GM19452 (cell line): ENCODE results near the gene NUP50.

Source experiments
- ATAC-seq: cut with Tn5 transposase; IDR thresholded peaks from one replicate; pipeline ENCODE4 v1.9.1; 2021; ENCODE audit not compliant: unreplicated experiment

Gene NUP50

DNA sequence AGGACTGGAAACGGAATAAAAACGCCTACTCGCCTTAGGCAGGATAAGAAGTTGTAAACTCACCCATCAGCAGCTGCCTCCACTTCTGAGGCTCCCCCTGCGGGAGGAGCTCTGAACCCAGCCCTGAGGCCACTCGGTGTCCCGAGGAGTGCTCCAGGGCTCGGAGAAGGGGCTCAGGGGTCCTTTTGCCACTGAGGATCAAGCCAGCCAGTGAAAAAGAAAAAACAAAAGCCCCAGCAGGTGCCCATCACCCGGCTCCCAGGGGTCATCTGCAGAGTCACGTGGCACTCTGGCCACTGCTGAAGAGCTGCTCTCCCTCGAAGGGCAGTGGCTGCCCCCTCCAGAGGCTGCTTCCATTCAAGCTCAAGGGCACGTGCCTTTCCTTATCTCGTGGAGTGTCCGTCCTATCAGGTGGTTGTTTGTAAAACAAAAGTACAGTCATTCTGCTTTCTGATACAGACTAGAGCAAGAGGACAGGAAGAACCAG, 29.0 kb downstream of the NUP50 start:
- ATAC-seq, result no peak

DNA sequence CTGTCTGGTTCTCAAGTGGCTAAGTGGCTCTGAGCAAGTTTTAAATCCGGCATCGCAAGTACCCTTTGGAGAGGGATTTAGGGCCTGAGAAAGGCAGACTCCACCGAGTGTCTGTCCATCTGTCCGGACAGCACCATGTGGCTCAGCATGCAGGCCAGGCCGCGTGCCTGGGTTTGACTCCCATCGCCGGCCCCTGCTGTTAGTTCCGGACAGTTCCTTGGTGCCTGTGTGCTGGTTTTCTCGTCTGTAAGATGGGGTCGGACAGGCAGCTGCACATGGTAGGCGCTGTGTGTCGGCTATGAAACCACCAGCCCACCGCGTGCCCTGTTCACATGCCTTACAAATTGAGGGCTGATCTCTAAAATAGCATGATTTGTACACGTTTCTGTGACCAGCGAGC, 31.0 kb downstream of the NUP50 start:
- no peak for ATAC-seq

DNA sequence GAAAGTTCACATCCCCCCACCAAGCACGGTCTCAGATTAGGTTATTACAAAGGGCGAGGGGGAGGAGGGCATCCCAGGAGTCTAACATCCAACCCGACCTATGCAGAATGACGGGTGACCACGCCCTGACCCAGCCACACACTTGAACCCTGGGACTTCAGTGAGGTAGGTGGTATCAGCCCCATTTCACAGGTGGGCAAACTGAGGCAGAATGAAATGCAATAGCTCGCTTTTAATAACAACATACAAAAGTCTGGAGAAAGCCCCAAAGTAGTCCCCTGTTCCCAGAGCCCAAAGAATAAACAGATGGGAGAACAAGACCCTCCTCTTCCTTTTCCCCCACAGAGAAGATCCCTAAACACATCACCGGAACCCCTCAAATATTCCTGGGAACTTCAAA, 31.9 kb downstream of the NUP50 start:
- no peak for ATAC-seq

DNA sequence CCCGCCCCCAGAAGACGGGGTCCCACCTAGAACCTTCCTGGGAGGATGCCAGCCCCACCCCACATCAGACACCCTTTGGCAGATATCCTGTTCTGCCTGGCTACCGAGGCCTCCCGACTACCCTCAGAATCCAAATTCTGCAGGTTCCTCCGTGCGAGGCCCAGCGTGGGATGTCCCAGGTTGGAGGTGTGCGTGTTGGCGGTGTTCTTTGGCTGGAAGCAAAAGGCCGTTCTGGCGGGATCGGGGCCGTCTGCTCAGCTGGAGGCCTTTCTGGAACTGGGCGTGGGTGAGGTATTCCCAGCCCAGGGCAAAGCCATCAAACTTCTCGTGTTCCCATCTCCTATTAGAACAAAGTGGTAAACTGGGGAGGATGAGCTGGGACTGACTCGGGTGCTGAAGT, 32.6 kb downstream of the NUP50 start:
- no peak for ATAC-seq

DNA sequence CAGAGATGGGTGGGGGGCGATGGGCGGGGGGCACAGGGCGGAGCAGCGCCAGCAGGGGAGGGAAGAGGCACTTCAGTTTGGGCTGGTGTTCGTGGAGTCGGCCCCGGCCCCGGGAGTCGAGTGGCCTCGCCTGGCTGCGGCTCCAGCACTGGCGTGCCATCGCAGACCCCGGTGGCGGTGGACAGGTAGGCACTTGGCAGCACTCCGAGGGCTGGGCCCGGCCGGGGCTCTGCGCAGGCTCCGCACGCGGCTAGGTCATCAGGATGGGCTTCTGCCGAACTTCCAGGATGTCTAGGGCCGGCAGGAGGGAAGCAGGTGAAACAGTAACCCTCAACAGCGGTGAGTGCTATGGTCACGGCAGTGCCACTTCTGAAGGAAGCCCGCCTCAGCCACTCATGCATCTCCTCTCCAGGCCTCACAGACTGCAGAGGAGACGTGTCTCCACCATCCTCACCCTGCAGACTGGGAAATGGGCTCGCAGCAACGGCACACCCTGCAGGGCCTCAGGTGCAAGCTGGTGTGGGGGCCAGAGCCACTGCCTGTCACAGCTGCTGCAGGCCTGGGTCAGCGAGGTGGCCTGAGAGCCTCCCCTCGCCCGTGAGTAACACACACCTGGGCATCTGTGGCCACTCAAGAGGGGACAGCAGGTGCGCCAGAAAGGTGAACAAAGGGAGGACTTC, 33.3 kb downstream of the NUP50 start:
- ATAC-seq, result no peak

DNA sequence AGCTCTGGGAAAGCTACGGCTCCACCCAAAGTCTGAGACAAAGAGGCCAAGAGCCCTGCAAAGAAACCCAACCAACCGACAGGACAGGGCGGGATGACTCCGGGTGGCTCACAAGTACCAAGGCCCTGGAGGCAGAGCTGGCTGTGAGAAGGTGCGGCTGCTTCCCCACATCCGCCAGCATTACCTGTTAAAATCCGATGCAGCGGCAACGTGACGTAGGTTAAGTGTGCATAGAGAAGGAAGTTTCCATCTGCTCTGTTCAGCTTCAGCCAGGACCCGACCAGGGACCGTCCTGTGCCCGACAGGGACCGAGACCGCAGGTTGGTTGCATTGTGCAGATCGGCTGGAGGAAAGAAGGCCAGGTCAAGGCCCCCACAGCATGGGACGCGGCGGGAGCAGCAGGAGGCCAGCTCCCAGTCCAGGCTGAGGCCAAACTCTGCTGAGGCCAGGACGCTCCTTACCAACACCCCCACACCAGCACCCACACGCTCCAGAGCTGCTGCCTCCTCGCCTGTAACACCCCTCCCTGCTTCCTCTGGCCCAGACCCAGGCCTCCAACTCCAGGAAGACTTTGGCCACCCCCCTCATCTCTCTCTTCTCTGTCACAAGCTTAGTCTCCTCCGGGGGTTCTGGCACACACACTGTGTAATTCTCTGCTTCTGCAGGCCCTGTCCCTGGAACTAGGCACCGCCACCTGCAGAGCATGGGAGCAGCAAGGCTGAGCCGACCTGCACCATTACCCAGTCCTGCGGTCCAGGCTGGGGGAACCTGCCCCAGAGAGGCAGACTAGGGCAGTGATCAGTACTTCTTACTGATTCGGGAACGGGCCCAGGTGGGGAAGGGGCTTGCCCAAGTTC, 34.1 kb downstream of the NUP50 start:
- no peak for ATAC-seq

DNA sequence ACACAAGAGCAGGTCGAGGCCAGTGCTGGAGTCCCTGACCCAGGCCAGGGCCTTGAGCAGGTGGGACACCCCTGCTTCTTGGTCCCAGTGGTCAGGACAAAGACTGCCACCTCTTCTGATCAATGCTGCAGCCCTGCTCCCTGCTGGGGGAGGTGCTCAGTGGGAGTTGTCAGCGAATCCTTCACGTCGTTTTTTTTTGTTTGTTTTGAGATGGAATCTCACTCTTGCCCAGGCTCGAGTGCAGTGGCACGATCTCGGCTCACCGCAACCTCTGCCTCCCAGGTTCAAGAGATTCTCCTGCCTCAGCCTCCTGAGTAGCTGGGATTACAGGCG, 34.7 kb downstream of the NUP50 start:
- no peak for ATAC-seq

DNA sequence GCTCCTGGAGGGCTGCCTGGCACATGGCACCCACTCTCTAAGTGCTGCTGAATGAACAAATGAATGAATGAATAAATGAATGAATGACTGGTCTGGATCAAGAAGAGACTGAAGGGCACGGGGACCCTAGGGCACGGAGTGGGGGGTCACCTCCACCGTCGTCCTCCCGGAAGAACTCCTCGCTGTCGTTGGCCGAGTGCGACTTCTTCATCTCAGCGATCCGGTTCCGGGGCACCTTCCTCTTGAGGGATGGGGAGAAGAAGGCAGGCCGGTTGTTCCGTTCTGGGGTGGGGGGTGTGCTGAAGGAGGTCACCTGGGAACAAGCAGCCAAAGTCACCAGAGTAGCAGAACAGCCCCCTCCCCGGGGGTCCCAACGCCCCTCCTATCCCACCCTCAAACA, 36.0 kb downstream of the NUP50 start:
- ATAC-seq, result no peak

DNA sequence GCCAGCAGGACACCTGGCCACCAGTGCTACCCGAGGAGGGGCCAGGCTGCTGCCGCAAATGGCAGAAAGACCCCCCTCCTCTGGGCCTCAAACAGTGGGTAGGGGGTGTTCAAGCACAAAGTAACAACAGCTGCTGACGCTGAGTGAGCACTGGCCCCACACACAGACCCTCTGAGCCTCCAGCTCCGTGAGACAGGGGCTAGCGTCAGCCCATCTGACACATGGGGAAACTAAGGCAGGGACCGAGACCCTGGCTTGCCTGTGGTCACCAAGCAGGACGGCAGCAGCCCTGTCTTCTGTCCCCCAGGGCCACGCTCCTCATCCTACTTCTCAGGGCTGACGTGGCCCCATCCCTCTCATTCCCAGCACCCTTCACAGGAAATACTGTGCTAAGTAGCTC, 36.5 kb downstream of the NUP50 start:
- no peak for ATAC-seq

DNA sequence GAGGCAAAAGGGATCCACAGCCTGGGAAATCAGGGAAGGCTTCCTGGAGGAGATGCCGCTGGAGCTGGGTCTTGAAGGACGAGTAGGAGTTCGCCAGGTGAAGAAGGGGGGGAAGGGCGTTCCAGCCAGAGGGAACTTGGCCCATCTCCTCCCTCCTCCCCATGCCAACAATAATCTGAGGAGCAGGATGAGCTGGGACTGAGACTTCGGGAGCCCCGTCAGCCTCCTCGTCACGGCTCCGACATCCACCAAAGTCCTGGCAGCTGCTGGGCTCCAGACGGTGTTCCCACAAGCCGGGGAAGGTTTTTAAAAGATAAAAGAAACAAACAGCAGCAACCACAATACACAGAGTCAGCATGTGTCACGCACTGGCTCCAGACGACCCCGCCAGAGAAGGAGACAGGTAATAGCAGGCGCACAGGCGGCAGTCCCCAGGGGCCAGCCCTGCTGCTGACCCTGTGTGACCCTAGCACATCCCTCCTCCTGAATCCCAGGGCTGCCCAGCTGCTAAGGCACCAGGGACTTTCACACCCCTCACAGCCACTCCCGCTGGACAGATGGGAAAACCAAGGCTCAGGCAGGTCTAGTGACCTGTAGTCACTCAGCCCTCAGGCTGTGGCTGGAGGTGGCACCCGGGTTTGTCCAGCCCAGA, 37.3 kb downstream of the NUP50 start:
- ATAC-seq, result no peak

DNA sequence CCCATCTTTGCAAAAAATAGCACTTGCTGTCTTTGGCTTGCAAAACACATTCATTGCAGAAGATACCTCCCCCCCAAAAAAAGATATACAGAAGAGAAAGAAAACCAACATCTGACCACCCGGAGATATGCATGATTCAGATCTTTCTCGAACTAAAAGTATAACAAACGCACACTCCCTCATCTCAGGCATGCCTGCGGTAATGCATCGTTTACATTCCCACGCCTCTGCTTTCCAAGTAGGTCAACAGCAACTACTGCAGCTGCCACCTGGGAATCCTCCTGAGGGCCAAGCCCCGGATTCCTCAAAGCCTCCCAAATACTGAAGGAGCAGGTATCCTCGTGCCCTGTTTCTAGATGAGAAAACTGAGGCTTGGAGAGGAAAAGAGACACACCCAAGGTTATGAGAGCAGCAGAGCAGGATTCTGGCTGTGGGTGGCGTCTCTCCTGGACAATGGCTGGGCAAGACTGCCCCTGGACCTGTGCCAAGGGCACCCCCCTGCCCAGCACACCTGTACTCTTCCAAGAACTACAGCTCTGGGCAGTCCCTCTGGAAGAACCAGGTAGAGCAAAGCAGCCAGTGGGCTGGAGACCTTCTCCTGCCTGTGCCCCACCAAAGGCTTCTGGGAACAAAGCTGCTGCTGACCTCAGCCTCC, 38.1 kb downstream of the NUP50 start:
- no peak for ATAC-seq

DNA sequence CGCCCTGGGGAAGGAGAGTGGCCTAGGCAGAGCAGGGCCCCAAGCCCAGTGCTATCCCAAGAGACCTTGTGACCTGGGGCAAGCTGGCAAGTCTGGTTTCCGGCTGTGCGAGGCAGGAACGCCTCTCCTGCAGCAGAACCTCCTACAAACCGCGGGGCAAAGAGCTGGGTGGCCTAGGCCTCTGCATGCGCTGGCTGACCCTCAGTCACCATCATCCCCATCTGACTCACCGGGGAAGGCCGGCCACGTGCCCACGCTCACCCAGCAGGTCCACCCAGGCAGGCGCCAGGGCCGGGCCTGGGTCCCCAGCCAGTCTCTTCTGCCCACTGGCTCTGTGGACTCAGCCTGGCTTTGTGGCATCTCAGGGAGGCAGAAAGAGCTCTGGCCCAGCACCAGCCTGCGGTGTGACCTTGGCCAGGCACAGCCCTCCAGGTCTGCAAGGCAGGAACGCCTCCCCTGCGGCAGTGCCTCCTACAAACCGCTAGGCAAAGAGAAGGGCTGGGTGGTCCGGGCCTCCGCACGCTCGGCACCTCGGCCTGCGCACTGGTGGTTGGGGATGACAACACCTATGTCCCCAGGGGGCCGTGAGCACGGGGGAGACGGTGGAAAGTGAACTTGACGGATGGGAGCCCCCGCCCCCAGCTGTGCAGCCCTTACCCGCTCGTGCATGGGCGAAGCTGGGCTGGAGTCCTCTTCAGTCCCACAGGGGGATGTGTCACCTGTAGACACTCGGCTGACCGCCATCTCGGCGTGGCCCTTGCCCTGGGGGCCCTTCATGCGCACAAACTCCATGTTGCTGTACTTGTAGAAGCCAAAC, 38.8 kb downstream of the NUP50 start:
- ATAC-seq, result no peak

DNA sequence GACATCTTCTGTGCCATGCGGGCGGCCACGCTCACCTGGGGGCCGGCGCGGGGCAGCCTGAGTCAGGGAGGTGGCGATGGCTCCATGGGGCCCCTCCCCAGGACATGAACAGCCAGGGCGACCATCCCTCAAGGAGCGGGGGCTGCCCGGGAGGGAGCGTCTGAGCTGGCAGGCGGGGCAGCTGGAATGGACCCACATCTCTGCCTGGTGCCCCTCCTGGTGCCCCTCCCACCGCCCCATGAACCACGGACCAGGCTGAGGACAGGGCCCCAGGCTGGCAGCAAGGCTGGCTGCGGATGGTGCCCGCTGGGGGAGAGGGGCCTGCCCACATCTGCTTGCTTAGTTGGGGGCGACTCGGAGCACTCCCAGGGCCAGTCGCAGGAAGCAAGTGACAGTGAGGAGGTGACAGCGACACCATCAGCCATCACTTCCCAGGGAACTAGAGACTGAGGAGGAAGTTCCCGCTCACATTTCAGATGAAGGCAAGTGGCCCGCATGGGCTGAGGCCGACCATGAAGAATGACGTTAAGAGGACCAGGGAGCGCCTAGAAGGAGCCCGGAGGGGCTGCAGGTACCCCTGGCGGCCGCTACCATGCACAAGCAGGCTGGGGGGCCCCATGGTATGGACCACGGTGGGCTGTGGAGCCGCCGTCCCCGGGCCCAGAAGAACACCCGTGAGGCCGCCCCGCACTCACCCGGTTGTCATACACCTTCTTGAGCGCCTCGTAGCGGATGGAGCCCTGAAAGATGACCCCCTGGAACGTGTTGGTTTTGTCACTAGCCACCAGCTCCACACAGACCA, 39.6 kb downstream of the NUP50 start:
- ATAC-seq, result no peak

DNA sequence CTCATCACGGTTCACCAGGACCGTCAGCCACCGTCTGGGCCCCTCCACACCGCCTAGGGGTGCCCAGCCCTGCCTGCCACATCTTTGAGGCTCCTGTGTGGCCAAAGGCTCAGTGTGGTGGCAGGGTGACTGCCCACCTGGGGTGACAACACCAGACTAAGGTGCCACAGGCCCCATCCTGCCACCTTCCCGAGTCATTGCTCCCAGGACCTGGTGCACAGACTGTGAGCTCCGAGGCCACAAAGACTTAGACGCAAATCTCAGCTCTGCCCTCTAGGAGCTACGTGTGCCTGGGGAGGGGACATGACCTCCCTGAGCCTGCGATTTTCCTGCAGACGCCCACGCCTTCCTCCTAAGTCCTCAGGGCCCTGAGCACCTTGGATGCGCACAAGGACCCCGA, 40.5 kb downstream of the NUP50 start:
- no peak for ATAC-seq

DNA sequence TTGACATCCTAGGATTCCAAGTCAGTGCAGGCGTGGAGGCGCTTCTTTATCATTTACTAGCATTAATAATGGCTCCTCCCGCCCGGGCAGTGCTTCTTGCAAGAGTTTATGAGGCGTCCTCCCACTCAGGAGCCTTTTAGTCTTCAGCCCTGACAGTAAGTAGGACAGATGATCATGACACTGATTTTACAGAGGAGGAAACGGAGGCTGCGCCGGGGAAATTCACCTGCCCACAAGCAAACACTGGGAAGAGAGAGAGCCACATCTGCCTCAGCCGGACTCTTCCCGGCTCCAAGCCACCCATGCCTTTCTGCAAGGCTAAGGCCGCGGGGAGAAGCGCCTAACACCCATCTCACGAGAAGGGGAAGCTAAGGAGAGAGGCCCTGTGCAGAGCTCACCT, 41.1 kb downstream of the NUP50 start:
- no peak for ATAC-seq

DNA sequence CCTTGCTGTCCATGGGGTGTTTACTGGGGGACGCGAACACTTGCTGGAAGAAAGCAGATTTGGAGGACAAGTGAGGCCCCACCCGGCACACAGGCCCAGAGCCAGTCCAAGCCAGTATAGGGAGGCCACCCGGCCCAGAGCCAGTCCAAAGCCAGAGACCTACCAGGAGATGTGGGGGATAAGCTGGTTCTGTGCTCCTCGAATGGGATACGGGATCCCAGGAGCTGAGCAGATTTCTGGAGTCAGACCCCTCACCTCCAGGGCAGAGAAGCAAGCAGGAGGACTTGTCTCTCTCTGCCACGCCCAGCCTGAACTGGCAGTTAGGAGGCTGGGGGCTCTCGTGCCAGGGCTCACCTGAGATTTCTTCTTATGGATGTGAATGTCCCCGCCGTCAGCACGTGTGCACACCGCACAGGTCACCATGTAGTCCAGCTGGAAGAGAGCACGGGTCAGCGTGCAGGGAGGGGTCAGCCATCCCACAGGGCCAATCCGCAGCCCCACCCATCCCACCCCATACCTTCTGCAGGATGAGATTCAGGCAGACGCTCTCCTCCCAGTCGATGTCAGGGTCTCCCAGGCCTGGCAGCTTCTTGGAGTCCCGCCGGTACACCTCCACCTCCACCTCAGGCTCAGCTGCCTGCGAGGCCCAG, 41.7 kb downstream of the NUP50 start:
- no peak for ATAC-seq

DNA sequence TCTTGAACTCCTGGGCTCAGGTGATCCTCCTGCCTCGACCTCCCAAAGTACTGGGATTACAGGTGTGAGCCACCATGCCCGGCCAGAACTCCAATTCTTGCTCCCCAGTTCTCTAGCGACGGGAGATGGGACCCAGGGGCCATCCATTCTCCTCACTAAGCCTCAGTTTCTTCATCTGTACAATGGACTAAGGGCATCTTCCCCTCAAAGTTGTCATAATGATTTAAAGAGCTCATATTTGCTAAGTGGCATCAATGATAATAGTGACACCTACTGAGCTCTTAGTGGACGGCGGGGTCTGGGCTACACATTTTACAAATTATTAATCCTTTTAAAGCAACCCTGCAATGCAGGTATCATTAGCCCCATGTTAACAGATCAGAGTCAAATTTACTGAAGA, 42.5 kb downstream of the NUP50 start:
- ATAC-seq, result no peak

DNA sequence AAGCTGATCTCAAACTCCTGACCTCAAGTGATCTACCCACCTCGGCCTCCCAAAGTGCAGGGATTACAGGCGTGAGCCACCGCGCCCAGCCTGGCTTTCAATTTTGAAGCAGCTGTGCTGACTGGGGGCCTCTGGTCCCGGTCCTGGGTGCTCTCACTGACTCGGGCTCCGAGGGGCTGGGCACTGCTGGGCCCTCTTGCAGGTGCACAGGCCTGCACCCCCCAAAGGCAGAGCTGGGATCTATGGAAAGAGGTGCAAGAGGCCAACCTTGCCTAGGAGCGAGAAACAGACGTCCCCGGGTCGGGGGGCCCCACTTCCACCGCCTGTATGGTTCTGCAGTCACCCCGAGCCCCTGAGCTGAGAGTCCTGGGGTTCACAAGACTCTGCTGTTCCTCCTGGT, 43.8 kb downstream of the NUP50 start:
- ATAC-seq, result no peak

DNA sequence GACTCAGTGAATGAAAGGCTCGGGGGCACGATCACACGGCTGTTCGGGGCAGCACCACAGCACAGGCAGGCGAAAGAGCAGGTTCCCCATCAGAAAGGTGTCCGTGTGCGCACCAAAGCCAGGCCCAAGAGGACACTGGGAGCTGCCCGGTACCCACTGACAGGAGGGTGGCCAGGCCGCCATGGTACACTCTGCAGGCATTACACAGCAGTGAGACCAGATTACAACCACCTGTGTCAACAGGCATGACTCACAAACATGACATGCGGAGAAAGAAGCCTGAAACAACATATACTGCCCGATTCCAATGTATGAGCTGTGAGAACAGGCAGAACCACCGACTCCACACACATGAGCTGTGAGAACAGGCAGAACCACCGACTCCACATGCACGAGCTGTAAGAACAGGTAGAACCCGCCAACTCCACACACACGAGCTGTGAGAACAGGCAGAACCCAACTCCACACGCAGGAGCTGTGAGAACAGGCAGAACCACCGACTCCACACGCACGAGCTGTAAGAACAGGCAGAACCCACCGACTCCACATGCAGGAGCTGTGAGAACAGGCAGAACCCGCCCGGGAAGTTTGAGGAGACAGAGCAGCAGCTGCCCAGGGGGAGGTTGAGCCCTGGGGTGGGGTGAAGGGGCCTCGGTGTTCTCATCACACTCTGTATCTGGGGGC, 44.4 kb downstream of the NUP50 start:
- no peak for ATAC-seq
